Stimulated activated CD8-positive, alpha-beta memory T cell treated with anti-CD3 and anti-CD28 coated beads, Interleukin-7, amount 100 ng/mL, for 24 hours (primary cell): ENCODE measurements around the gene VWA5B1.

ENCODE experiments used
- DNase-seq: peaks from one replicate; pipeline ENCODE4 v3.0.0-alpha.2; 2020; ENCODE audit warnings: low read depth

VWA5B1 gene

DNA sequence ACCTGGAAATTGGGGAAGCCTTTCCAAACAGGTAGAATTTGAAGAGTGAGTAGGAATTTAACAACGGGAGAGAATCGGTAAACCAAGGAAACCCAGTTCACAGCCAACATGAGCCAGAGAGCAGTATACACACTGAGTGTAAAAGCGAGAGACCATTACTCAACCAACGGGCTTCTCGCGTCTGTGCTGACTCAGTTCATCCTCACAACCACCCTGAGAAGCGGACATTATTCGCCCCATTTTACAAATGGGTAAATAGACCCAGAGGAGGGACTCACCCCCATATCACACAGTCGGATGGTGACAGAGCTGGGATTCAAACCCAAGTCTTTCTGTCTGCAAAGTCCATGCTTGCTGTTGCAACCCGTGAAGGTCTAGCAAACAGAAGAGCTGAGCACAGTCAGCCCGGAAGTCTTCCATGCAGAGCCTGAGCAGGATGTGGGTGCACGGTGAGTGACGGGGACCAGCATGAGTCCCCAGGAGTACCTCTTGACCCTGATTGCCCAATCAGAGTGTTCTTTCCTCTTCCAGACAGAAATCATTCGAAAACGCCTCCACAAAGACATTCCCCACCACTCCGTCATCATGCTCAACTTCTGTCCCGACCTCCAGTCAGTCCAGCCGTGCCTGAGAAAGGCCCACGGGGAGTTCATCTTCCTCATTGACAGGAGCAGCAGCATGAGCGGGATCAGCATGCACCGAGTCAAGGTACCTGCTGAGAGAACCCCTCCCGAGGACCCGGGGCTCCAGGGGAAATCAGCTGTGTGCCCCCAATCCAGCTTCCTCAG is 32.3 kb downstream of the VWA5B1 start:
- no peak for DNase-seq

DNA sequence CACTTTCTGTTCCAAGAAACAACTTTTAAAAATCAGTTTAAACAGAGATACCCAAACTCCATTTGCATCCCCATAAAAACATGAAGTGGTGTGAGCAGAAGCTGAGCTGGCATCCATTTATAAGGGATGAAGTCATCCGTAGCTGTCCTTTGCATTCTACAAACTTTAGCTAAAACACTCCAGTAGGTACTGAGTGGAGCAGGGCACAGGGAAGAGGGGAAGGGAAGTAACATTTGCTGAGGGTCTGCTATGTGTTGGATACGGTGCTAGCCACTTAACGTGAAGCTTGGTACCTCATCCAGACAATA is 32.9 kb downstream of the VWA5B1 start:
- no peak for DNase-seq

DNA sequence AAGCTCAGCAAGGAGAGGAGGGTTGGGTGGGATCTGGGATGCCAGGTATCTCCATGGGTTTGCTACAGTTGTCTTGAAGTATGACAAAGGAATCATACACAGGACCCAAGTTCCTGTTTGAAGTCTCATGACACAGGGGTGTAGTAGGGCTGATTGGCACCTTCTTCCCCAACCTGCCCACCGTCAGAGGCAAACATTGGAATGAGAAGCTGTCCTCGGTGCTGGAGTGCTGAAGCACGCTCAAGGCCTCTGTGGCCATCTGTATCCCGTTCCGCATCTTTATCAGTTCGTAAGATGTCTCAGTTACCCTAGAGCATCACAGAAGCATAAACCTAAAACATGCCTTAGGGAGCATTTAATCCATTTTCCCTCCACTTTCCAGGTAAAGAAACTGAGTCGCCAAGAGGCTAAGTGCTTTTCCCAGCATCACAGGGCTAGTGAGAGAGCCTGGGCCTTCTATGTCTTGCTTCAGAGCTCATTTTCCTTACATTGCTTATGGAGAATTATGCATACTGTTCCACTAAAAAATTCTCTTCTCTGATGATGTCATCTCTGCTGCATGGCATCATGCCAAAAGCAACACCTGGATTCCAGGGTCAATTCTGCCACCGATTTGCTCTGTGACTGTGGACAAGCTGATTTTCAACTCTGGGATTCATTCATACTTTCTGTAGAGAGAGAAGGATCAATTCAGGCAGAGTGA is 34.2 kb downstream of the VWA5B1 start:
- DNase-seq, result no peak

DNA sequence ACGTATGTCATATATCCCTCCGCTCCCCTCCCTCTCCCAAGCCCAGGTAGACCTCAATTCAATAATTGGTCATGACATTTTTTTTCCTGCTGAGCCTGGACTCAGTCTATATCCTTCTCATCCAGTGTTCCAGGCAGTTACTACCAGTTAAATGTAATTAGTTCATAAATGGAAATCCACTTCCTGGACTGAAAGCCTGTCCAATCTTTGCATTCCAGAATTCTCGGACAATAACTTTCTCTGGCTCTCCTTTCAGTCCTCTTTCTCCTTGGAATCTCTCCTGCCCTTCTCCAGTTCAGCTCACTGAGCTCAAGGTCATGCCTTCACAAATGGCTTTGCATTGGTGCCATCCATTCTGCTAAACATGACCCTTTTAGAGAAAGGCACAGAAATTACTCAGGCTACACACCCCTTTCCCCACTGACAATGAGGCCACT is 34.8 kb downstream of the VWA5B1 start:
- DNase-seq, result no peak

DNA sequence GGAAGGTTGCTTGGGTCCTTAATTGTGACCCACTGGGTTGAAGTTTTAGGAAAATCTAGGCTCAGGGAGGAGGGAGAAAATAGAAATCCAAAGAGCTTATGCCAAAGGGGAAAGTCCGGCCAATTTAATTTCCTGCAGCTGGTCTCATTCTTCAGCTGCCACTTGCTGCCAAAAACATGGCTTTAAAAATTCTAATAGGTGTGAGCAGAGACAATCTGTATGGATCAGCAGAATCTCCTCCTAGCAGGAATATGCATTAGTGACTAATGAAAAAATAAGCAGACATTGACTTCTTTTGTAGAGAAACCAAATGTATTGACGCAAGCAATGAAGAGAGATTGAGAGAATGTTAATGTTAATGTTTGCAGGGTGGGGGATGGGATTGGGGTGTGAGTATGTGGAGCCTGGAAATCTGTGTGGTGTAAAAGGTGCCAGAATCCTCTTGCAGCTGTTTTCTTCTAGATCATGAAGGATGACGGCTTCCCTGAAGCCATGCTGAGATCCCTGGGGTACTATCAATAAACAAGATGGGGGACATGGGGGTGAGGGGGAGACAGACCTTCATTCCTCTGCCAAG is 35.3 kb downstream of the VWA5B1 start:
- no peak for DNase-seq

DNA sequence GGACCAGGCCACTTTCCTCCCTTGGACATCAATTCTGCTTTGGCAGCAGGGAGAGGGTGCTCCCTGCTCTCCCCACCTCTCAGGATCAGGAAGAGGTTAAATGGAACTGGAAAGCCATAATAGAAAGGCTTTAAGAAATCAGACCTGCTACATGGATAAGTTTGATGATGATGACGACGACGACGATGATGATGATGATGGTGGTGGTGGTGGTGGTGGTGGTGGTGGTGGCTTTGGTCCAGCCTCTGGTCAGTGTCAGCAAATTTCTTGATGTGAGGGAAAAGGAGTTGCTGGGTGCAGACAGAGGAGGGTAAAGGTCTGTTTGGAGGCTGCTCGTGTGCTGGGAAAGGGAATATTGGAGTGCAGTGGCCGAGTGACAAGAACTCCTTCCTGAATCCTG is 36.8 kb downstream of the VWA5B1 start:
- DNase-seq, result no peak

DNA sequence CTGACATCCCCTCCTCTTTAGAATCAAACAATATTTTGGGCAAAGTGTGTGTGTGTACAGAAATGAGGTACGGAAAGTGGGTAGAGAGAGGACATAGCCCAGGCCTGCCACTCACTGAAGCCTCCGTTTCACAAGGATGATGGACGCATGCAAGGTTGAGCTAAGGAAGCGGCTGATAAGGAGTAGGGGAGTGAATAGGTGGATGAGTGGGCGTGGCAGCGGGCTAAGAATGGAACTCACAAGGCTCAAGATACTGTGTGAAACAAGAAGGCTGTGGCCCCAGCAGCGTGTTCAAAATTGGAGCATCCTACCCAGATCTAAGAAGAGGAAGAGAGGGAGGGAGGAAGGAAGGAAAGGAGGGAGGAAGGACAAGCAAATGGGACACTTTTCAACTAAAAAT is 37.5 kb downstream of the VWA5B1 start:
- DNase-seq, result no peak

DNA sequence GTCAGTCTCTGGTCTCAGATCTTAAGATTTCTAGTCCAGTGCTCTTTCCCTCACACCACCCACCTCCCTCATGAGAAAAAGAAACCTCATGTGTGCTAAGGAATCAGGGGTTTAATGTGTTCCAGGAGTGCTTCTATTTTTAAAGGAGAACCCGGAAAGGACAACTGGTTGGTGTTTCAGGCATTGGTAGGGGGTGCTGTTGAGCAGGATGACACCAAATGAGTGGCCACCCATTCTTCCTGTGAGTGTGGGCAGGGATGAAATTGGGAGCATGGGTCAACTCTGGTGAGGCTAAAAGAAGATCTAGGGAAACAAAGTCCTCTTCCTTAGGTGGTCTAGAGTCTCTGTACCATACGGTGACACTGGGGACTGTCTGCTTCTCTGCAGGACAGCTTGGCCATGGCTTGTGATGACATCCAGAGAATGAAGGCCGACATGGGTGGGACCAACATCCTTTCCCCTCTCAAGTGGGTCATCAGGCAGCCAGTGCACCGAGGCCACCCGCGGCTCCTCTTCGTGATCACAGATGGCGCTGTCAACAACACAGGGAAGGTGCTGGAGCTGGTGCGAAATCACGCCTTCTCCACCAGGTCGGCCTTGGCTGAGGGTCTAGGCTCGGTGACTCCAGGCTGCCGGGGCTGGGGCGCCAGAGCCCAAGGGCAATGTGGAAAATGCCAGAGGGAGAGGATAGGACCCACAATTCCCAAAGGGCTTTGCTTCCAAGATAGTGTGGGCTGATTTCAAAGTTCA is 39.3 kb downstream of the VWA5B1 start:
- DNase-seq, result no peak

DNA sequence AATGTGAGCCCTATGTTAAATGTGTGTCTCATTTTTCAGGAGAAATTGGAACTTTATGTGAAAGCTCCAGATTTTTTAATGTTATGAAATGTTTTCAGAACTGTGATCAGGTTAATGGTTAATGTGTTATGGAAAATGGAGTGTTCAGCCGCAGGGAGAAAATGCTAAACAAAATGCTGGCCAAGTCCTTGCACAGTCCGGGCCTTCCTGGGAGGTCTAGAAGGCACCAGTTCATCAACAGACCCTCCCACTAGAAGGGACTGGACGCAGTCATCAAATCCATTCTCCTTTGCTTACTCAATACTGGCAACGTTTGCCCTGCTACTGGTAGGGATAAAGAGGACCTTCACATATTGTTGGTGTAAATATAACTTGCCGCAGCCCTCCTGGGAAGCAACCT is 43.4 kb downstream of the VWA5B1 start:
- DNase-seq, result no peak

DNA sequence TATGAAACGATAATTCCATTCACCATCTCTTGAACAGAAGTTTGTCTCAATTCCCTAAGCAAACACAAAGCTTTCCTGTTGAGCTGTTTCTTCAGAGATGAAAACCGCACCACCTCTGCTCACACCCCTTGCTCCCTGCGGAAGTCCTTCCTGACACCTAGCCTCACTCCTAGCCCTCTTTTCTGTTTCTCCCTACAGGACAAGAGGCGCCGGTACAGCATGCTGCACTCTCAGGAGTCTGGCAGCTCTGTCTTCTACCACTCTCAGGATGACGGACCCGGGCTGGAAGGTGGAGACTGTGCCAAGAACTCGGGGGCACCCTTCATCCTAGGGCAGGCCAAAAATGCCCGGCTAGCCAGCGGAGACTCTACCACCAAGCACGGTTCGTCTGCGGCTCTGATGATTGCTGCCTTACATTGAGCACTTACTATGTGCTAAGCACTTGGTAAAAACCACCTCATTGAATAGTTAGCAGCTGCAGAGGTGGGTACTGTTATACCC is 45.5 kb downstream of the VWA5B1 start:
- no peak for DNase-seq

DNA sequence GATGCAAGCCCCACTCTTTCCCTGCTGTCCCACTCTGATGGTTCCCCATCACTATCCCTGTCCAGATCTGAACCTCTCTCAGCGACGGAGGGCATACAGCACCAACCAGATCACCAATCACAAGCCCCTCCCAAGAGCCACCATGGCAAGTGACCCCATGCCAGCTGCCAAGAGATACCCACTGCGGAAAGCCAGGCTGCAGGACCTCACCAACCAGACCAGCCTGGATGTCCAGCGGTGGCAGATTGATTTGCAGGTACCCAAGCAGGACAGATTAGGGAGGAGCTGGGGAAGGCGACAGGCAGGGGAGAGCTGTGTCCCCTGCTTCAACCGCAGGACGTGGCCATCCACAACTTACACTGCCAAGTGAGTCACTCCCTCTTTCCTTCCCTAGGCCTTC is 46.9 kb downstream of the VWA5B1 start:
- no peak for DNase-seq

DNA sequence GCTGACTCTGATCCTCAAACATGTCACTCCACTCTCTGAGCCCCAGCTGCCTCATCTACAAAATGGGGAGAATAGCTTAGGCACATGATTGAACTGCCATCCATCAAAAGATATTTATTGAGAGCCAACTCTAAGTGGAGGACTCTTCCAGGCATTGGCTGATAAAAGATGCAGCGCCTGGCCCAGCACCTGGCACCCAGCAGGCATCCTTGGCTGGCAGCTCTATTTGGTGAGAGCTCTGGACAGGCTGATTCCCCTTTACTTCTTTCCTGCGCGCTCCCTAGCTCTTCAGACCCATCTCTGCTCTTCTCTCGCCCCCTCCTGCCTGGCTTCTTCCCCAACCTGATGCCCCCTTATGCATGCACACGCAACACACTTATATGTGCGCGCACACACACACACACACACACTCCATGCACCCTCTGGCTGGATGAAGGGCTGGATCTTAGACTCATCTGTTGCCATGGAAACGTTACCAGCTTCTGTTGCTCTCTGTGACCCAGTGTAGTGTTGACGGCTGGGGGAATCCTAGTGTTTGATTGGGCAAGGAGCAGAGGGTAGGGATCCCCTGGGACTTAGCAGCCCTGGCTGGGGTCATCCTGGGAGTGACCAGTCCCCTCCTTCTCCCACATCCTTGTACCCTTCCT is 49.3 kb downstream of the VWA5B1 start:
- DNase-seq, result no peak

DNA sequence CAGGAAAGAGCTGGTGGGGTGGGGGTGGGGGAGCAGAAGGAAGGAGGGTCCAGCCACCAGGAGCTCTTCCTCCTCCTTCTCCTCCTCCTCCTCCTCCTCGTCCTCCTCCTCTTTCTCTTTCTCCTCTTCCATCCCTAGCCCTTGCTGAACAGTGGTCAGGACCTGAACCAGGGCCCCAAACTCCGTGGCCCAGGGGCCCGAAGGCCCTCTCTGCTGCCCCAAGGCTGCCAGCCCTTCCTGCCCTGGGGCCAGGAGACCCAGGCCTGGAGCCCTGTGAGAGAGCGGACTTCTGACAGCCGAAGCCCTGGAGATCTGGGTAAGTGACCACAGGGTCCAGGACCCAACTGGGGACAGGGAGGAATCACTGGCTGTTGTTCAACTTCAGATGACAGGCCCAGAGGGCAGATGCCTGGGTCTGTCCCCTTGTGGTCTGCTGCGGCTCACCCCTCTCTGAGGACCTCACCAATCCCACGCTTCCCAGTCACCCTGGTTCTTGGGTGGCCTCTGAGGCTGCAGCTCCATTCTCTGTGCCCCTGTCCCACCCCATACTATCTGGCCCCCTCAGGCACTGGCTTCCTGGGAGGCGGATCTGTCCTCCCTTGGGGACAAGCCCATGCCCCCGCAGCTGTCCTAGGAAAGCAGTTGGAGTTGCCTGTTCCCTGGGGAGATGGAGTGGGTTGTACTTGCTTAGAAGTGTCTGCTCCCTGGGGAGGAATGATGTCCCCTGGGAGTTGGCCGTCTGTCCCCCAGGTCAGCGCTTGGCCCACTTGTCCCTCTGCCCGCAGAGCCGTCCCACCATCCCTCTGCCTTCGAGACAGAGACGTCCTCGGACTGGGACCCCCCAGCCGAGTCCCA is 51.8 kb downstream of the VWA5B1 start:
- DNase-seq, result no peak

DNA sequence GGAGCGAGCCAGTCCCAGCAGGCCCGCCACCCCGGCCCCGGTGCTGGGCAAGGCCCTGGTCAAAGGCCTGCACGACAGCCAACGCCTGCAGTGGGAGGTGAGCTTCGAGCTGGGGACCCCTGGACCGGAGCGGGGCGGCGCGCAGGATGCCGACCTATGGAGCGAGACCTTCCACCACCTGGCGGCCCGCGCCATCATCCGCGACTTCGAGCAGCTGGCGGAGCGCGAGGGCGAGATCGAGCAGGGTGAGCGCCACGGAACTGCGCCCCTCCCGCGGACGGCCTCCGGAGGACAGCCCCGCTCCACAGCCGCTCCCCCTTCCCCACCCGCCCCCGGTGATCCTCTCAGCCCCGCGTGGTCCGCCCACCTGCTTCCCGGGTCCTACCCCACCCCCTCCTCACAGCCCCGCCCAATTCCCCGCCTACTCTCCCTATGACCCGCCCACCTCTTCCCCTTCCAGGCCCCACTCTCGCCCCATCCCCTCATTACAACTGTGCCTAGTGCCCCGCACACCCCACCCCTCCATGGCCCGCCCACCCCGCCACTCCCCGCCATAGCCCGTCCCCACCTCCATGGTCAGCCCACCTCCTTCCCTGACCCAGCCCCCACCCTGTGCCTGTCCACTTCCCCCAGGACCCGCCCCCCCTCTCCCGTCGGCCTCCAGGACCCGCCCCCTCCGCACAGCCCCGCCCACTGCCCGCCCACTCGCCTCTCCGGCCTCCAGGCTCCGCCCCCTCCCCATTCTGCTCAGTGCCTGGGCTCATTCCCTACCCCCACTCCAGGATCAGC is 52.7 kb downstream of the VWA5B1 start:
- DNase-seq, result no peak

DNA sequence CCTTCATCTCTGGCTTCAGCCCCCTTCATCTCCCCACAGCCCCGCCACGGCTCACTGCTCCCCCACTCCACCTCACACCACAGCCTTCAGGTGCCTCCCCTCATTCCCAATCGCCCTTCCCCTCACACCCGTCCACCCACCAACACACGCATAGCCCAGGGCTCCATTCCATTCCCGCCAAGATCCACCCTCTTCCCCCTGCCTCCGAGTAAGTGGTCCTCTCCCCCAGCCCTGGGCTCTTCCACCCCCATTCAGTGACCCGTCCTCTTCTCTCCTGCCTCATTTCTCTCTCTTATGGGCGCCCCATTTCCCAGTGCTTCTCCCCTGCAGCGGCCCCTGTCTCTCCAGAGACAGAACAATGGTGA is 53.2 kb downstream of the VWA5B1 start:
- no peak for DNase-seq

DNA sequence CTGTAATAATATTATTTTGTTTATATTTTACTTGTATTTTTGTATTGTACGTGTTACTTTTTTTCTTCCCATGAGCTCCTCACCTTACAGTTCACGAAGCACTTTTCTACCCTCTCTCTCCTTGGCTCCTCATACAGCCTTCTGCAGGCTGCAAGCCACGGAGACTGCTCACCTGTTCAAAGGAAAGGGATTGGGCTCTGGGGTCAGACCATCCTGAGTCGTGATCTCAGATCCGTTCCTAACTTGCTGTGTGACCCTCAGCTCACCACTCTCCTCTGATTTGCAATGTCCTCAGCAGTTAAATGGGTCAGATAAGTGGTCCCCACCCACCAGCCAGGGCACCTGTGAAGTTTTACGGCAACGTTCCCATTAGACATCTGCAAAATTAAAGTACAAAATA is 54.1 kb downstream of the VWA5B1 start:
- no peak for DNase-seq

DNA sequence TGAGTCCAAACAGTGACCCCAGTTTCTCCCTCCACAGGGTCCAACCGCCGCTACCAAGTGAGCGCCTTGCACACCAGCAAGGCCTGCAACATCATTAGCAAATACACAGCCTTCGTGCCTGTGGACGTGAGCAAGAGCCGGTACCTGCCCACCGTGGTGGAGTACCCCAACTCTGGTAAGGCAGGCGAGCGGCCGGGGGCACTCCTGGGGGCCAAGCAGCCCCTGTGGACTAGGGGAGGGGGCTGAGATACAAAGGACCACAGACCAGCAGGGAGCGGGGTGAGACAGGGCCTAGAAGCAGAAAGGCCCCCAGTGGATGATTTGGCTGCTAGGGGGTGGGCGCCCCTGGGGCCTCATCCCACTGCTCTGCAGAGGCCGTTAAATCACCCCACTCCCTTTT is 54.7 kb downstream of the VWA5B1 start:
- DNase-seq, result no peak

DNA sequence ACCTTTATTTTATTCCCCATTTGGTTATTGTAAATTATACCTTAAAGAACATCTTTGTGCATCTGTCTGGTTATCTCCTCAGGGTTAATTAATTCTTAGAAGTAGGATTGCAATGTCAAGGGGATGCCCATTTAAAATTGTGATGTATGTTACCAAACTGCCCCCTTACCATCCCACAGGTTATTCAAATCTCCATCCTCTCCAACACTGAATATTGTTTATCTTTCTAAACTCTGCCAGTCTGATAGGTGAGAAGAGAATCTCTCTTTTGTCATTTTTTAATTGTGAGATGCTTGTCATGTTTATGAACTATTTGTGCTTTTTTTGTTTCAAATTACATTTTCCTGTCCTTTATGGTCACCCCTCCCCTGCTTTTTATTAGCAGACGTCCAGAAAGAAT is 55.8 kb downstream of the VWA5B1 start:
- DNase-seq, result no peak

DNA sequence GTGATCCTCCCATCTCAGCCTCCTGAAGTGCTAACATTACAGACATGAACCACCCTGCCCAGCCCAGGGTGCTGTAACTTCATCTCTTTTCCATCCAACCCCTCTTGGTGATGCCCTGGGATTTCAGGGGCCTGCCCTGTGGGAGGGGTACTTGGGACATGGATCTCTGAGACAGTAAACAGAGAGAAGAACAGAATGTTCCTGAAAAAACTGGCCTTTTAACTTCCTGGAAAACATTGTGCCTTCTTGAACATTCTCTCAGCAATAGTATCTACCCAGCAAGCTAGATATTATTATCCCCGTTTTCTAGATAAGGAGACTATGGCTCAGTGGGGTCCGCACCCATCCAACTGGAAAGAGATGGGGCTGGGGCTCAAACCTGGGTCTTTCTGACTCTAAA is 57.0 kb downstream of the VWA5B1 start:
- DNase-seq, result no peak

DNA sequence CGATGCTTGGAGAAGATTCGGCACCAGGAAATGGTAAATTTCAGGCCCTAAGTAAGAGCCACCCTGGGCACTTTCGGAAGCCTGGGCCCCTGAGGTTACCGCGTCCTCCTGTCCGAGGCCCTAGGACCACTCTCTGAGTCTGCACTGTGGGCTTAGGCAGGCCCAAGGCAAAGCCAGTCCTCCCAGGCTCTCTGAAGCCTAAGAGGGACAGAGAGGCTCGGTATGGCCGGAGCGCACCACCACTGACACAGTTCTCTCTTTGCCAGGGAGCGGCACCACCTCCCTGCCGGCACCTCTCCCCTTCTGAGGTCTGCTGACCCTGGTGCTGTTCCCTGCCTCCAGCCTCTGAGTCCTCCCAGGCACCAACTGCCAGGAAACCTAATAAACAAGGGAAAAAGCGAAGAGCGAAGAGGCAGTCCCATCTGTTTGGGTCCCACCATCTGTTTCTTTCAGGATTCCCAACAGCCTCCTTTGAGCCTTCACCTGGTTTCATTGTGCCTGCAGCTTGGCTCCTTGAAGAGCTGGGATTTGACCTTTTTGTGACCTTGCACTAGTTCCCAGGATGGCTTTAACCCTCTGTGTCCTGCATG is 57.7 kb downstream of the VWA5B1 start:
- no peak for DNase-seq
